HL-60 (cell line): ENCODE data around the gene EIF4A2.

ENCODE experiments used
- DNase-seq, 2 experiments: peaks; one replicate each; pipeline ENCODE4 v3.0.0-alpha.2; 2010 to 2020; ENCODE audit warnings: low read depth in 1 of 2, low spot score in 1 of 2
- H3K27ac ChIP-seq: fragments of 250-450 bp; sonication (Bioruptor Pico); replicated peaks from 2 replicates; pipeline ENCODE4 v1.5.1; 2020; ENCODE audit warnings: mild to moderate bottlenecking, moderate library complexity
- H3K27me3 ChIP-seq: fragments of 250-450 bp; sonication (Bioruptor Pico); 2 replicates; pipeline ENCODE4 v1.5.1; 2021; ENCODE audit warnings: mild to moderate bottlenecking, moderate library complexity; ENCODE audit not compliant: insufficient read depth, poor library complexity, severe bottlenecking
- H3K4me3 ChIP-seq: replicated peaks from 2 replicates; pipeline ENCODE4 v1.5.1; 2011; ENCODE audit warnings: mild to moderate bottlenecking, control low read depth, low read length; ENCODE audit not compliant: insufficient read depth
- CTCF ChIP-seq: IDR thresholded peaks from one replicate; pipeline ENCODE4 v1.5.1; 2011; ENCODE audit warnings: low read length, control low read depth, inconsistent platforms; ENCODE audit not compliant: insufficient read depth
- GABPA ChIP-seq: IDR thresholded peaks from 2 replicates; pipeline ENCODE4 v1.6.1; 2012; ENCODE audit warnings: low read depth
- POLR2AphosphoS5 ChIP-seq: IDR thresholded peaks from 2 replicates; pipeline ENCODE4 v1.6.1; 2012; ENCODE audit warnings: low read depth
- REST ChIP-seq: IDR thresholded peaks from 2 replicates; pipeline ENCODE4 v1.6.1; 2012; ENCODE audit warnings: low read depth; ENCODE audit not compliant: insufficient replicate concordance
- SPI1 ChIP-seq: IDR thresholded peaks from 2 replicates; pipeline ENCODE4 v1.6.1; 2012; ENCODE audit warnings: low read depth, mild to moderate bottlenecking, borderline replicate concordance

EIF4A2 gene

GRCh38 chr3:186760141-186760833 is 23.1 kb upstream of the EIF4A2 start:
- DNase-seq = no peak
- no peak overlapping the region for H3K27ac ChIP-seq
- no peak overlapping the region for H3K4me3 ChIP-seq
- H3K27me3 ChIP-seq = no peaks in the 10 kb centered on the region
- TF ChIP-seq GABPA = no peak
- no peak for TF ChIP-seq SPI1
- no peak for TF ChIP-seq REST
- TF ChIP-seq POLR2AphosphoS5 = no peak
- TF ChIP-seq CTCF = no peak

GRCh38 chr3:186760897-186761447 is 22.4 kb upstream of the EIF4A2 start:
- Histone ChIP-seq H3K27ac (no peak overlapping the region), H3K27me3 (no peaks in the 10 kb centered on the region), H3K4me3 (no peak overlapping the region)
- no peak for TF ChIP-seq CTCF
- no peak for DNase-seq

- peak overlapping the region; percentile 52; the same call in 1 of the 2 replicates for H3K27ac ChIP-seq
- no peak for DNase-seq
- H3K27me3 ChIP-seq = no peaks in the 10 kb centered on the region
- TF ChIP-seq REST = no peak
- no peak for TF ChIP-seq SPI1
- no peak for TF ChIP-seq GABPA
- no peak for TF ChIP-seq POLR2AphosphoS5
- TF ChIP-seq CTCF = no peak
- H3K4me3 ChIP-seq = peak overlapping the region; percentile 38
Observed at GRCh38 chr3:186772281-186772694, 11.1 kb upstream of the EIF4A2 start.
